Measurements from ENCODE around the gene ANKRD60.

Gene ANKRD60, protein sequence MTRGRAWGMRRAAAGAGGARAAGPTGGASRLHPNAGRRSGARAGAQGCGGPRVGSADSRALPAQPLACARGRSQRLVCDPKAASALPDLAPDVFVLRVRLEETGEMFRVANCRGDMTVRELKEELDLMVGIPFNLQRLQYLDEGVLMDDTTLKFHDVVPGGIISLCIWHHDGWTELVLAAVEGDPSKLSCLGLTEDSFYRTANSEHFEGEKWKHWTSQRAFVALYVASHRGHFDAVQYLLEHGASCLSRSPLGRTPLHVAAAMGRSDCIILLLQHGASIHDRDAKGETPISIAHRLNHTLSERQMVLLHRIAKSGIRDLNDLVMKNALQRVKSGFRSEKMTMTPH

DNA sequence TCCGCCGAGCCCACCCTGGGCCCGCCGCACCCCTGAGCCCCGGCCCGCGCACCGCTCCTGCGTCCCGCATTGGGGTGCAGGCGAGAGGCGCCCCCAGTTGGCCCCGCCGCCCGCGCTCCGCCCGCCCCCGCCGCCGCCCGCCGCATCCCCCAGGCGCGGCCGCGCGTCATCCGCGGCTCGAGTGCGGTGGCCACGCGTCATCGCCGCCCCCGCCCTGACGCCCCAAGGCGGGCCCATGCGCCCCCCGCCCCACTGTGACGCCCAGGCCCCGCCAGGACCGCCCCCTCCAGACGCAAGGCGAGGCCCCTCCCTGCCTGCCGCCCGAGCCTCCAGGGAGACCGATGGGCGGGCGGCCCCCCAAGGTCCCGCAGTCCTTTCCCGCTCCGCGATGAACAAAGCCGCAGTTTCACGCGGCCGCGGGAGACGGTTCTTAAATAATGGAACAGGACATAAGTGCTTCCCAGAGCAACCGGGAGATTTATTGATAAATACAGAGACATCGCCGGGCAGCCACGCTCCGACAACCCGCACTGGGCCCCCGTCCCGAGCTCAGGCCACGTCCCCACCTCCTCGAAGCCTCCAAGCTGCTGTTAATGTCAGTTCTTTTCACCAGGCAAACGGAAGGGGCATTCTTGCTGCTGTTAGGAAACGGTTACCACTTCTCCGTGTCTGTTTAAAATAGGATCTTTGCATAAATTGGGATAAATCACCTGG lies at the start of gene ANKRD60:
TSS of gene ANKRD60 (minus strand) at position 170 of the 714 bp plus-strand sequence. CDS start at position 170, 0 bp downstream.
- Histone ChIP-seq H3K4me3 (ENCODE audit: low read depth, low read length) (no peak within 1 kb of the TSS), H3K9me3 (ENCODE audit: control insufficient read depth, low read length) (no peaks in the 10 kb centered on the region), H3K4me1 (no peaks in the 10 kb centered on the region), H3K79me2 (no peaks in the 10 kb centered on the region), H3K9ac (no peak within 1 kb of the TSS), H3K27ac (no peak within 1 kb of the TSS), H3K4me2 (ENCODE audit: low read length) (no peak within 1 kb of the TSS), H3K27me3 (ENCODE audit: control insufficient read depth, insufficient read depth, low read length) (no peaks in the 10 kb centered on the region), H3K36me3 (ENCODE audit: control insufficient read depth, insufficient read depth, low read length) (no peaks in the 10 kb centered on the region), H2AFZ (no peak within 1 kb of the TSS)
- TF ChIP-seq, protein P1, sequence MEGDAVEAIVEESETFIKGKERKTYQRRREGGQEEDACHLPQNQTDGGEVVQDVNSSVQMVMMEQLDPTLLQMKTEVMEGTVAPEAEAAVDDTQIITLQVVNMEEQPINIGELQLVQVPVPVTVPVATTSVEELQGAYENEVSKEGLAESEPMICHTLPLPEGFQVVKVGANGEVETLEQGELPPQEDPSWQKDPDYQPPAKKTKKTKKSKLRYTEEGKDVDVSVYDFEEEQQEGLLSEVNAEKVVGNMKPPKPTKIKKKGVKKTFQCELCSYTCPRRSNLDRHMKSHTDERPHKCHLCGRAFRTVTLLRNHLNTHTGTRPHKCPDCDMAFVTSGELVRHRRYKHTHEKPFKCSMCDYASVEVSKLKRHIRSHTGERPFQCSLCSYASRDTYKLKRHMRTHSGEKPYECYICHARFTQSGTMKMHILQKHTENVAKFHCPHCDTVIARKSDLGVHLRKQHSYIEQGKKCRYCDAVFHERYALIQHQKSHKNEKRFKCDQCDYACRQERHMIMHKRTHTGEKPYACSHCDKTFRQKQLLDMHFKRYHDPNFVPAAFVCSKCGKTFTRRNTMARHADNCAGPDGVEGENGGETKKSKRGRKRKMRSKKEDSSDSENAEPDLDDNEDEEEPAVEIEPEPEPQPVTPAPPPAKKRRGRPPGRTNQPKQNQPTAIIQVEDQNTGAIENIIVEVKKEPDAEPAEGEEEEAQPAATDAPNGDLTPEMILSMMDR (IDR thresholded peaks at IDR 0.05) = no peak

DNA sequence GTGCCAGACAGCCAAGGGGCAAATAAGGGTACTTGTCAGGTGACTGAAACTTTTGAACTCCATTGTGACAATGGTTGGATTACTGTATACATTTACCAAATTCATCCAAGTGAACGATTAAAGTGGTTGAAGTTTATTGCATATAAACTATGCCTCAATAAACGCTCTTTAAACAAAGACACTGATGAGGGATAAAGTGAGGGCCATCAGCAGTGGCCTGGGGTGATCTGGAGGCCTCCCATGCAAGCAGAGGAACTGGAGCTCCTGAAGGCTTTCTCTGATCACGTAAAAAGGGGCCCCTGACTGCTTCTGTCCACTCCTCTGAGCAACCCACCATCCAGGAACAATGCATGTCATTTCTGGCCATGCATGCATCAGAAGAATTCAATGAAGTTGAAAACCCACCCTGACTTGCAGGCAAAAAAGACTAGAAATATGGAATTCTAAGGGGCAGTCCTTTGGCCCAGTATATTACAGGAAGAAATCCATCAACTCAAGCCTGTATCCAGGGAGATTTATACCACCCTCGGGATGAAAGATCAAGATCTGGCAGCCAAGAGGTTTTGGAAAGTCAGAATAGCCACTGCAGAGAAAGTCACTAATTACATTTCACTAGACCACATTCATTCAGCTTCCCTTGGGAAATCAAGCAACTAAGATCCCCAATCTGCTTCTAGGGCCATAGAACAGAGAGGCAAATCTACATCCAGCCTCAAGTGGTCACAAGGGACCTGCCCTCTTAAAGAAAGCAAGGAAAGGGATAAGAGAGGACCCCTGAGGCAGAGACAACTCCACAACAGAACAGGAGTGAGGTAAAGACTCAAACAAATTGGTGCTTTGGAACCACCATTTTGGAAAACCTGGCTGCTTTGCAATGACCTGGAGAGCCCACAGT lies 49.4 kb upstream of the ANKRD60 start:
- peaks cover 10% of the 10 kb centered on the region for H3K79me2 ChIP-seq
- no peaks in the 10 kb centered on the region for H3K9me3 ChIP-seq (ENCODE audit: control insufficient read depth, low read length)
- no peaks in the 10 kb centered on the region for H3K4me1 ChIP-seq
- no peak overlapping the region for H3K4me2 ChIP-seq (ENCODE audit: low read length)
- H3K27me3 ChIP-seq (ENCODE audit: control insufficient read depth, insufficient read depth, low read length) = no peaks in the 10 kb centered on the region
- H3K9ac ChIP-seq = no peak overlapping the region
- TF ChIP-seq, protein P1 (IDR thresholded peaks at IDR 0.05) = no peak
- H3K36me3 ChIP-seq (ENCODE audit: control insufficient read depth, insufficient read depth, low read length) = no peaks in the 10 kb centered on the region
- no peak overlapping the region for H3K27ac ChIP-seq
- no peak overlapping the region for H3K4me3 ChIP-seq (ENCODE audit: low read depth, low read length)
- H2AFZ ChIP-seq = no peak overlapping the region

DNA sequence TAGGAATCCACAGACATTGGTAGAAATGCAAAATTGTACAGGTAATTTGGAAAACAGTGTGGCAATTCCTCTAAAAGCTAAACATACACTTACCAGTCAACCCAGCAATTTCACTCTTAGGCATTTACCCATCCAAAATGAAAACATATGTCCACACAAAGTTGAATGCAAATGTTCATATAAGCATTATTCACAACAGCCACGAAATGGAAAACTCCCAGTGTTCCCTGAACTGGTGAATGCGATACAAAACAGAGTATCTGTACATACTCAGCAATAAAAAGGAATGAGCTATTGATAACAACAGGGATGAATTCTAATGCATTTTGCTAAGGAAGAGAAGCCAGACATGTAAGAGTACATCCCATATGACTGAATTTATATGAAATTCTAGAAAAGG lies 48.7 kb upstream of the ANKRD60 start:
- peaks cover 10% of the 10 kb centered on the region for H3K79me2 ChIP-seq
- H2AFZ ChIP-seq = no peak overlapping the region
- H3K27me3 ChIP-seq (ENCODE audit: control insufficient read depth, insufficient read depth, low read length) = no peaks in the 10 kb centered on the region
- no peaks in the 10 kb centered on the region for H3K36me3 ChIP-seq (ENCODE audit: control insufficient read depth, insufficient read depth, low read length)
- H3K9ac ChIP-seq = no peak overlapping the region
- H3K4me1 ChIP-seq = no peaks in the 10 kb centered on the region
- TF ChIP-seq, protein P1 (IDR thresholded peaks at IDR 0.05) = no peak
- H3K9me3 ChIP-seq (ENCODE audit: control insufficient read depth, low read length) = no peaks in the 10 kb centered on the region
- no peak overlapping the region for H3K4me3 ChIP-seq (ENCODE audit: low read depth, low read length)
- H3K4me2 ChIP-seq (ENCODE audit: low read length) = no peak overlapping the region
- no peak overlapping the region for H3K27ac ChIP-seq

DNA sequence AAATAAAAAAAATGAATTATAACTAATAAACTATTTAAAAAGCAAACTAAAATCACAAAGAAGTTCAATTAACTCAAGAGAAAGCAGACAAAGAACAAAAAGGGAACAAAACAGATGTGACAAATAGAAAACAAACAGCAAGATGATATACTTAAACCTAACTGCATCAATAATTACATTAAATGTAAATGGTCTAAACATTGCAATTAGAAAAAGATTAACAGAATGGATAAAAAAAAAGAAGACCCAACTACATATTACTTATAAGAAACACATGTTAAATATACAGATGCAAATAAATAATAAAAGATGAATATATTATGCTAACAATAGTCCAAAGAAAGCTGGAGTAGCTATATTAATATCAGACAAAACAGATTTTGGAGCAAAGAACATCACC lies 45.9 kb upstream of the ANKRD60 start:
- no peak overlapping the region for H2AFZ ChIP-seq
- TF ChIP-seq, protein P1 (IDR thresholded peaks at IDR 0.05) = no peak
- H3K9ac ChIP-seq = no peak overlapping the region
- H3K4me2 ChIP-seq (ENCODE audit: low read length) = no peak overlapping the region
- H3K27ac ChIP-seq = no peak overlapping the region
- no peaks in the 10 kb centered on the region for H3K9me3 ChIP-seq (ENCODE audit: control insufficient read depth, low read length)
- no peaks in the 10 kb centered on the region for H3K36me3 ChIP-seq (ENCODE audit: control insufficient read depth, insufficient read depth, low read length)
- no peaks in the 10 kb centered on the region for H3K4me1 ChIP-seq
- H3K79me2 ChIP-seq = peaks cover 3% of the 10 kb centered on the region
- H3K4me3 ChIP-seq (ENCODE audit: low read depth, low read length) = no peak overlapping the region
- H3K27me3 ChIP-seq (ENCODE audit: control insufficient read depth, insufficient read depth, low read length) = no peaks in the 10 kb centered on the region
